Karpas-422 (cell line): ENCODE measurements around the gene GPRIN3. TPM values are rescaled to one million over a fixed set of nuclear protein-coding genes. Genes with fewer than 3 reads are reported as not detected.
"Not testable (repeated sequence)": the region's sequence is repeated elsewhere in the genome, so short reads cannot be mapped to it uniquely, and the experiment has no call there.

Source experiments
- DNase-seq: peaks from one replicate; pipeline ENCODE4 v3.0.0-alpha.2; 2015
- H2AFZ ChIP-seq: fragments of 200-600 bp; sonication (generic); 2 replicates; pipeline ENCODE4 v1.6.1; 2014; ENCODE audit warnings: antibody characterized with exemption, low read length, mixed read lengths
- H3K27ac ChIP-seq: fragments of 200-600 bp; sonication (generic); 2 replicates; pipeline ENCODE4 v1.5.1; 2014; ENCODE audit warnings: mild to moderate bottlenecking, low read length, moderate library complexity
- H3K27me3 ChIP-seq: fragments of 200-600 bp; sonication (generic); 2 replicates; pipeline ENCODE4 v1.6.1; 2014; ENCODE audit warnings: low read length, mixed read lengths
- H3K36me3 ChIP-seq: fragments of 200-600 bp; sonication (generic); 2 replicates; pipeline ENCODE4 v1.6.1; 2014; ENCODE audit warnings: low read length, mixed read lengths; ENCODE audit not compliant: insufficient read depth
- H3K4me1 ChIP-seq: fragments of 200-600 bp; sonication (generic); 2 replicates; pipeline ENCODE4 v1.6.1; 2014; ENCODE audit warnings: mild to moderate bottlenecking, low read length, mixed read lengths
- H3K4me2 ChIP-seq: fragments of 200-600 bp; sonication (generic); 2 replicates; pipeline ENCODE4 v1.6.1; 2014; ENCODE audit warnings: low read length, low read depth, mild to moderate bottlenecking; ENCODE audit not compliant: poor library complexity, severe bottlenecking
- H3K4me3 ChIP-seq: fragments of 200-600 bp; sonication (generic); 2 replicates; pipeline ENCODE4 v1.5.1; 2014; ENCODE audit warnings: mild to moderate bottlenecking, antibody characterized with exemption, low read length, mixed read lengths
- H3K79me2 ChIP-seq: fragments of 200-600 bp; sonication (generic); 2 replicates; pipeline ENCODE4 v1.6.1; 2014; ENCODE audit warnings: mild to moderate bottlenecking, low read length, mixed read lengths
- H3K9ac ChIP-seq: fragments of 200-600 bp; sonication (generic); 2 replicates; pipeline ENCODE4 v1.6.0; 2014; ENCODE audit warnings: low read length
- H3K9me2 ChIP-seq: fragments of 200-600 bp; sonication (generic), shearing (Covaris generic); replicated peaks from 2 replicates; pipeline ENCODE4 v1.6.0; 2014; ENCODE audit warnings: mild to moderate bottlenecking, low read length, moderate library complexity; ENCODE audit not compliant: insufficient read depth
- H3K9me3 ChIP-seq: fragments of 300-700, 200-600 bp; sonication (generic); 2 replicates; pipeline ENCODE4 v1.6.1; 2014; ENCODE audit warnings: low read length, mixed read lengths
- H4K20me1 ChIP-seq: fragments of 200-600 bp; sonication (generic); 2 replicates; pipeline ENCODE4 v1.6.1; 2014; ENCODE audit warnings: mild to moderate bottlenecking, antibody characterized with exemption, low read length, low read depth; ENCODE audit not compliant: insufficient read depth
- total RNA-seq: library from RNA; depleted of rRNA; stranded (reverse); fragments of >200 nt; shearing (Covaris generic); gene quantifications from 2 replicates; pipeline ENCODE4 v1.2.3, GENCODE V29; 2014; ENCODE audit warnings: low replicate concordance

The GPRIN3 gene
- total RNA-seq, 1 experiment from 2014 or later, result 0.63 TPM

DNA sequence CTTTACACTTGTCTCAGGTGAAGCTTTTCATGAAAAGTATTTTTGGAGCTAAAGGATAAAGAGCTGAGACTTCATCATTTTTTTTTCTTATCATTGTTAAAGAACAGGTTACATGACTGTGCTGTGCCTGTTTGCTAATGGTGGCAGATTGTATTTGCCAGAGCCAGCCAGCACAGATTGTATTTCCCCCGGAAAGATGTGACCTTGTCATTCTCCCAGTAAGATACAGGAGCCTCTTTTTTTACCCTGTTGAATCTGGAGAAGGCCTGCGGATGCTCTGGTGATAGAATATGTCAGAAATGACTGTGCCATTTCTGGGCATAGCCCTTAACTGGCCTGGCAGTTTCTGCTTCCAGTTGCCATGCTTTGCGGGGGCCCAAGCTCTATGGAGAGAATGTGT is 91.9 kb downstream of the GPRIN3 start:
- Histone ChIP-seq H3K9ac (no peak overlapping the region), H3K27ac (no peak overlapping the region), H3K9me2 (no peaks in the 10 kb centered on the region), H3K36me3 (no peaks in the 10 kb centered on the region), H2AFZ (no peak overlapping the region), H3K79me2 (no peaks in the 10 kb centered on the region), H4K20me1 (no peaks in the 10 kb centered on the region), H3K27me3 (no peaks in the 10 kb centered on the region), H3K4me3 (no peak overlapping the region), H3K4me1 (peaks cover 10% of the 10 kb centered on the region), H3K4me2 (no peak overlapping the region), H3K9me3 (no peaks in the 10 kb centered on the region)
- no peak for DNase-seq

DNA sequence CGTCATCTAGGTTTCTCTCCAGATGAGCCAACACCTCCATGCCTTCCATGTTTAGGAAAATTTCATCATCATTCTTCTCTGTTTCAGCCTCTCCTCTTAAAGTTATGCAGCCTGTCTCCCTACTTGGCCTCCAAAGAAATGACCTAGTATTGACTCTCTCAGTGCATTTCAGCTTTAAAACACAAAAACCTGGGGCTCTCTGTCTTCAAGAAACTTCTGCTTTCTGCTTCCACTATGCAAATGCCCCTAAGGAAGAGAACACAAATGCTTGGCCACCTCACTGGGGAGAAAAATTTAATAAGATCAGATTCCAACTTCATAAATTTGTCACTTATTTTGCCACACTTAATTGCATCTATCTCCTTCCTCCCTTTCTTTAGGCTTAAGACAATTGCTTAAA is 93.3 kb downstream of the GPRIN3 start:
- Histone ChIP-seq H3K9me2 (no peaks in the 10 kb centered on the region), H2AFZ (no peak overlapping the region), H3K4me1 (peaks cover 10% of the 10 kb centered on the region), H3K9me3 (no peaks in the 10 kb centered on the region), H3K4me2 (no peak overlapping the region), H3K36me3 (no peaks in the 10 kb centered on the region), H4K20me1 (no peaks in the 10 kb centered on the region), H3K27me3 (no peaks in the 10 kb centered on the region), H3K79me2 (no peaks in the 10 kb centered on the region), H3K4me3 (no peak overlapping the region), H3K9ac (no peak overlapping the region), H3K27ac (no peak overlapping the region)
- peak; percentile 51 for DNase-seq

DNA sequence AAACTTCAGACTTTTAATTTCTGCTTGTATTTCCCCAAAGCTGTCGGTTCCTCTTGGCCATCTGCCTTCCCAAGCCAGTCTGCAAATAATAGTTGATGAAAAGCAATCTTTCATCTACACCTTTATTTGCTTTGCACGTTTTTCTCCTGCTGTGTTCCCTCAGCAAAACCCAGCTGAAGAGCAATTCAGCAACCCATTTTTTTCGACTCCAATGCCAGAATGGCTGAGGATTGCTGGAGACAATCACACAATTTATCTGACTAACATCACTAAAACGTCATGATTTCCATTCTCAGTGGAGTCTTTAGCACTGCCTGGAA is 94.3 kb downstream of the GPRIN3 start:
- Histone ChIP-seq H3K4me2 (no peak overlapping the region), H2AFZ (no peak overlapping the region), H4K20me1 (no peaks in the 10 kb centered on the region), H3K4me3 (no peak overlapping the region), H3K27me3 (no peaks in the 10 kb centered on the region), H3K9ac (no peak overlapping the region), H3K4me1 (peaks cover 10% of the 10 kb centered on the region), H3K79me2 (no peaks in the 10 kb centered on the region), H3K9me2 (no peaks in the 10 kb centered on the region), H3K36me3 (no peaks in the 10 kb centered on the region), H3K9me3 (no peaks in the 10 kb centered on the region), H3K27ac (no peak overlapping the region)
- DNase-seq, result no peak

DNA sequence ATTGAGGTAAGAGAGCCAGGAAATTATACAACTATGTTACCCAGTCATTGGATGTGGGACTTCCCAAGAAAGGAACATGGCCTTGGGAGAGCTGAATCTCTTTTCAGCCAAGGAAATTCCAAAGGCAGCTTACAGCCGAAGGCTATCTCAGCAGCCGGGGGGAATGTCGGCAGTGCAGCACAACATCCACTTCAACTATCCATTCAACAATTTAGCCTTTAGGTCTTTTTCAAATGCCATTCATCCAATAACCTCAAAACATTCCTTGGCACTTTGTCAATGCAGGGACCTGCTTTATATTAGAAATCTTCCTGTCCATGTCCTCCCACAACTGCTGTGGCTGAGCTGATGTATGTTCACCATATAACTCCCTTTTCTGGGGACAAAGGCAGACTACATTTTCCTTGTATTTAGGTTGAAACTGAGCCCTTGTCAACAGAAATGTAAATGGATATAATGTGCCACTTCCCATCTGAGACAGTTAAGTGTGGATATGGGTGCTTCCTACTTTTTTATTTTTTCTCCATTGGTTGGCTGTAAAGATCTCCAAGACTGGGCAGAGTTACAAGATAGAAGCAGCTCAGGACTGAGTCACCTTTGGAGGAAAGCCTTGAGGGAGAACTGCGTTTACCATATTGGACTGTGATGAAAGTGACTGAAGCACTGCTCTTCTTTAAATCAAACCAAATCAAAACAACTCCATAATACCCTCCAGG is 94.8 kb downstream of the GPRIN3 start:
- no peaks in the 10 kb centered on the region for H3K27me3 ChIP-seq
- H2AFZ ChIP-seq, result no peak overlapping the region
- no peak overlapping the region for H3K9ac ChIP-seq
- H3K4me3 ChIP-seq, result no peak overlapping the region
- peaks cover 10% of the 10 kb centered on the region for H3K4me1 ChIP-seq
- no peak overlapping the region for H3K27ac ChIP-seq
- no peaks in the 10 kb centered on the region for H4K20me1 ChIP-seq
- H3K9me2 ChIP-seq, result no peaks in the 10 kb centered on the region
- H3K4me2 ChIP-seq, result no peak overlapping the region
- DNase-seq, result no peak
- no peaks in the 10 kb centered on the region for H3K36me3 ChIP-seq
- H3K9me3 ChIP-seq, result no peaks in the 10 kb centered on the region
- no peaks in the 10 kb centered on the region for H3K79me2 ChIP-seq

DNA sequence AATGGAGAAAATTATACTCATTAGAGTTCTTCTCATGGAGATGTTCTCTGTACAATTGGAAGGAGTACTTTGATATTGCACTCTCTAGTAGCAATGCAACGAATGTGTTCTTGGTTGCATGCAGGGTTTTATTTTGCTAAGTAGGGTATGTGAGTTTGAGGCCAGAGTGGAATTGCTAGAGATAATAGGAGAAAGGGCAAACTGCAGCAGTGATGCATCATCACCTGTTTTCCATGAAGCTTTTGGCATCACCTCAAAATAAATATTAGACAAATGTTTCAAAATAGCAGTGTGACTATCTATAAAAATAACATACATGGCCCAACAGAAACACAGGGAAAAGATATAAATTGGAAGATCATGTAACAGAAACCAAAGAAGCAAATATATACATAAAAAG is 103.0 kb downstream of the GPRIN3 start:
- H3K27ac ChIP-seq, result no peak overlapping the region
- H3K4me1 ChIP-seq, result no peaks in the 10 kb centered on the region
- no peaks in the 10 kb centered on the region for H3K9me2 ChIP-seq
- no peaks in the 10 kb centered on the region for H3K27me3 ChIP-seq
- DNase-seq, result no peak
- H3K9me3 ChIP-seq, result no peaks in the 10 kb centered on the region
- H2AFZ ChIP-seq, result no peak overlapping the region
- H3K9ac ChIP-seq, result no peak overlapping the region
- H3K4me3 ChIP-seq, result no peak overlapping the region
- H3K36me3 ChIP-seq, result no peaks in the 10 kb centered on the region
- no peaks in the 10 kb centered on the region for H4K20me1 ChIP-seq
- no peaks in the 10 kb centered on the region for H3K79me2 ChIP-seq
- no peak overlapping the region for H3K4me2 ChIP-seq

DNA sequence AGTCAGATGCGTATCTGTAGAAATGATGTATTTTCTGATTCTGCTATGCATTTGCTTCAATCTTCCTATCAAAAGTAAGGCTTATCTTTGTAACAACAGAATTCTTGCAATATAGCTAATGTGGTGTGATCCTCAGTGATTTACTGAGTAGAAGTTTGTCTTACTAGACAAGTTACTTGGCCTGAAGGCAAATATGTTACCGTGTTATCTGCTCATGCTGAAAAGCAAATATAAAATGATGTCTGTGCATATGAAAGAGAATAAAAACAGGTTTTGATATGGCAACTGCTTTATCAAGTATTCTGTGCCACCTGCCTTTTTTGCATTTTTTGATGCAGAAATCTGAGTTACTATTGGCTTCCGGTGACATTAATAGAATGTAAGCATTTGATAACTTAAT is 103.7 kb downstream of the GPRIN3 start:
- H3K9ac ChIP-seq, result no peak overlapping the region
- no peaks in the 10 kb centered on the region for H3K9me3 ChIP-seq
- H3K36me3 ChIP-seq, result no peaks in the 10 kb centered on the region
- H4K20me1 ChIP-seq, result no peaks in the 10 kb centered on the region
- DNase-seq, result no peak
- no peaks in the 10 kb centered on the region for H3K79me2 ChIP-seq
- H3K27ac ChIP-seq, result no peak overlapping the region
- no peak overlapping the region for H3K4me3 ChIP-seq
- no peak overlapping the region for H3K4me2 ChIP-seq
- no peak overlapping the region for H2AFZ ChIP-seq
- no peaks in the 10 kb centered on the region for H3K9me2 ChIP-seq
- no peaks in the 10 kb centered on the region for H3K27me3 ChIP-seq
- no peaks in the 10 kb centered on the region for H3K4me1 ChIP-seq

DNA sequence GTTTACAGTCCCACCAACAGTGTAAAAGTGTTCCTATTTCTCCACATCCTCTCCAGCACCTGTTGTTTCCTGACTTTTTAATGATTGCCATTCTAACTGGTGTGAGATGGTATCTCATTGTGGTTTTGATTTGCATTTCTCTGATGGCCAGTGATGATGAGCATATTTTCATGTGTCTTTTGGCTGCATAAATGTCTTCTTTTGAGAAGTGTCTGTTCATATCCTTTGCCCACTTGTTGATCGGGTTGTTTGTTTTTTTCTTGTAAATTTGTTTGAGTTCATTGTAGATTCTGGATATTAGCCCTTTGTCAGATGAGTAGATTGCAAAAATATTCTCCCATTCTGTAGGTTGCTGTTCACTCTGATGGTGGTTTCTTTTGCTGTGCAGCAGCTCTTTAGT is 108.2 kb downstream of the GPRIN3 start:
- H3K9me3 ChIP-seq, H4K20me1 ChIP-seq, H3K9me2 ChIP-seq, H3K4me2 ChIP-seq, H3K36me3 ChIP-seq, H3K4me1 ChIP-seq, H3K27me3 ChIP-seq, H3K9ac ChIP-seq, DNase-seq, H2AFZ ChIP-seq, H3K79me2 ChIP-seq, H3K4me3 ChIP-seq, H3K27ac ChIP-seq: not testable (repeated sequence)

DNA sequence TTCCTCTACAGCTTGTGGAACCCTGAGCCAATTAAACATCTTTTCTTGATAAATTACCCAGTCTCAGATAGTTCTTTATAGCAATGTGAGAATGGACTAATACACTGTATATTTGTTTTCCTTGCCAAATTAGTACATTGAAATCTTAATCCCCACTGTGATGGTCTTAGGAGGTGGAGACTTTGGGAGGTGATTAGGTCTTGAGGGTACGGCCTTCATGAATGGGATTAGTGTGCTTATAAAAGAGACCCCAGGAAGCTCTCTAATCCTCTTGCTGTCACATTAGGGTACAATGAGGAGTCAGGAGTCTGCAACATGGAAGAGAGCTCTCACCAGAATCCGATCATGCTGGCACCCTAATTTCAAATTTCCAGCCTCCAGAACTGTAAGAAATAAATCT is 109.7 kb downstream of the GPRIN3 start:
- Histone ChIP-seq H2AFZ (no peak overlapping the region), H3K9me2 (no peaks in the 10 kb centered on the region), H3K4me3 (no peak overlapping the region), H3K27ac (no peak overlapping the region), H3K4me1 (no peaks in the 10 kb centered on the region), H3K36me3 (no peaks in the 10 kb centered on the region), H3K27me3 (no peaks in the 10 kb centered on the region), H3K4me2 (no peak overlapping the region), H3K79me2 (no peaks in the 10 kb centered on the region), H3K9ac (no peak overlapping the region), H3K9me3 (no peaks in the 10 kb centered on the region), H4K20me1 (no peaks in the 10 kb centered on the region)
- DNase-seq, result no peak

DNA sequence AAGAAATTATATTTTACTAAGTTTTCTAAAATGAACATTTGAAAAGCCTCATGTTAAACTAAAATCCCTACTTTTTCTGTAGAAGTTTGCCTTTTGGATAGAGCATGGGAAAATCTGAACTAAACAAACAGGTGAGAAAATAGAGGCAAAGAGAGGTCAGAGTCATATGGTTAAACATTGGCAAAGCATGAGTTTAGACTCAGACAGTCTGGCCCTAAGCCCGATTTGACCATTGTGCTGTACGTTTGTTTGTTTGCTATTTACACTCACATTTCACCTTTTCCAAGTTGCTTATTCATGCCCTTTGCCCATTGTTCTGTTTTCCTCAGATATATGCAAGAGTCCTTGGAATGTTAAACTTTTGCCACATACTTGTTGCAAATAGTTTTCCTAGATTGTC is 110.9 kb downstream of the GPRIN3 start:
- Histone ChIP-seq H3K79me2 (no peaks in the 10 kb centered on the region), H4K20me1 (no peaks in the 10 kb centered on the region), H3K27ac (no peak overlapping the region), H3K4me1 (no peaks in the 10 kb centered on the region), H3K4me2 (no peak overlapping the region), H3K9me2 (no peaks in the 10 kb centered on the region), H3K9me3 (no peaks in the 10 kb centered on the region), H2AFZ (no peak overlapping the region), H3K4me3 (no peak overlapping the region), H3K9ac (no peak overlapping the region), H3K36me3 (no peaks in the 10 kb centered on the region), H3K27me3 (no peaks in the 10 kb centered on the region)
- no peak for DNase-seq
